Breast epithelium (tissue), 4 donors: ENCODE results near the gene ANKS1B. TPM values are rescaled to one million over a fixed set of nuclear protein-coding genes. Genes with fewer than 3 reads are reported as not detected.

Experiments used
- DNase-seq, 2 donors: peaks; one replicate each; pipeline ENCODE4 v3.0.0-alpha.2; 2019; ENCODE audit warnings: low spot score in 2 of 2
- H3K27ac ChIP-seq, 2 donors: fragments of 200-600 bp; sonication (generic) in 1 of 2; one replicate each; pipeline ENCODE4 v1.5.1; 2016 to 2019; ENCODE audit warnings: mild to moderate bottlenecking in 1 of 2
- H3K27me3 ChIP-seq, 2 donors: fragments of 200-600 bp; sonication (generic) in 1 of 2; one replicate each; pipeline versions ENCODE4 v1.5.1 to v1.6.0; 2017 to 2019; ENCODE audit warnings: control low read depth in 1 of 2, mild to moderate bottlenecking in 1 of 2
- H3K36me3 ChIP-seq: fragments of 200-600 bp; one replicate; pipeline ENCODE4 v1.5.1; 2019
- H3K4me1 ChIP-seq, 2 donors: fragments of 200-600 bp; sonication (generic); one replicate each; pipeline ENCODE4 v1.5.1; 2016 to 2019; ENCODE audit warnings: control low read depth in 1 of 2
- H3K4me3 ChIP-seq, 3 donors: fragments of 200-600 bp; sonication (generic); 1 replicate in 2 of 3; 2 replicates in 1 of 3; pipeline ENCODE4 v1.5.1; 2016 to 2019; ENCODE audit warnings: mild to moderate bottlenecking in 3 of 3, moderate library complexity in 2 of 3
- H3K9me3 ChIP-seq, 2 donors: fragments of 200-600 bp; sonication (generic) in 1 of 2; one replicate each; pipeline ENCODE4 v1.5.1; 2016 to 2019; ENCODE audit warnings: control low read depth in 1 of 2
- CTCF ChIP-seq, 3 donors: fragments of 450-650 bp; IDR thresholded peaks; one replicate each; pipeline ENCODE4 v1.5.1; 2016 to 2017; ENCODE audit warnings: antibody characterized with exemption in 3 of 3, mild to moderate bottlenecking in 3 of 3, moderate library complexity in 3 of 3
- POLR2A ChIP-seq: fragments of 450-650 bp; IDR thresholded peaks from one replicate; pipeline ENCODE4 v1.6.1; 2016; ENCODE audit warnings: antibody characterized with exemption, mild to moderate bottlenecking, moderate library complexity
- POLR2AphosphoS5 ChIP-seq, 3 donors: sonication (generic); formaldehyde crosslinking; IDR thresholded peaks; one replicate each; pipeline ENCODE4 v1.6.1; 2017; ENCODE audit warnings: antibody characterized with exemption in 3 of 3
- intact Hi-C: fragments of 100-400 bp; cut with DNase I; formaldehyde crosslinking; loops from one replicate; pipeline ENCODE4 v1.15.1; 2023; ENCODE audit warnings: low total_unique reads
- total RNA-seq, 3 donors: library from RNA; depleted of rRNA; stranded (reverse); fragments of >200 nt; gene quantifications; one replicate each; pipeline ENCODE4 v1.1.0, GENCODE V29; 2016

The ANKS1B gene
- total RNA-seq, 3 donors from 2014 or later, result 16.6 to 115 (median 32.4) TPM

- Histone ChIP-seq H3K4me1 (no peaks in the 10 kb centered on the region), H3K27me3 (no peaks in the 10 kb centered on the region), H3K9me3 (no peaks in the 10 kb centered on the region), H3K4me3 (no peak overlapping the region), H3K27ac (no peak overlapping the region), H3K36me3 (no peaks in the 10 kb centered on the region)
- DNase-seq, result no peak
- intact Hi-C loops, result no loop called here
- TF ChIP-seq POLR2A (no peak), CTCF (IDR thresholded peaks at IDR 0.05) (no peak), POLR2AphosphoS5 (IDR thresholded peaks at IDR 0.05) (no peak)
These were observed 150.0 kb downstream of the ANKS1B start for GRCh38 chr12:99834710-99835109.

- intact Hi-C loops, result no loop called here
- no peak for TF ChIP-seq POLR2A
- no peak for TF ChIP-seq POLR2AphosphoS5 (IDR thresholded peaks at IDR 0.05)
- TF ChIP-seq CTCF (IDR thresholded peaks at IDR 0.05), result no peak
- Histone ChIP-seq H3K4me1 (no peaks in the 10 kb centered on the region), H3K27me3 (no peaks in the 10 kb centered on the region), H3K27ac (no peak overlapping the region), H3K9me3 (no peaks in the 10 kb centered on the region), H3K4me3 (no peak overlapping the region), H3K36me3 (no peaks in the 10 kb centered on the region)
- no peak for DNase-seq
These were observed 151.3 kb downstream of the ANKS1B start for GRCh38 chr12:99833397-99833796.

- H3K4me3 ChIP-seq, result no peak overlapping the region
- DNase-seq, result no peak
- intact Hi-C loops, result no loop called here
These were observed 159.7 kb downstream of the ANKS1B start for GRCh38 chr12:99824900-99825542.

GRCh38 chr12:99822273-99822672 lies 162.5 kb downstream of the ANKS1B start:
- Histone ChIP-seq H3K9me3 (no peaks in the 10 kb centered on the region), H3K27ac (no peak overlapping the region), H3K4me1 (no peaks in the 10 kb centered on the region), H3K27me3 (no peaks in the 10 kb centered on the region), H3K4me3 (no peak overlapping the region), H3K36me3 (no peaks in the 10 kb centered on the region)
- no peak for TF ChIP-seq POLR2AphosphoS5 (IDR thresholded peaks at IDR 0.05)
- no peak for TF ChIP-seq POLR2A
- no peak for TF ChIP-seq CTCF (IDR thresholded peaks at IDR 0.05)
- intact Hi-C loops, result no loop called here
- DNase-seq, result no peak

More at GRCh38 chr12:99824900-99825542, 159.7 kb downstream of the ANKS1B start:
- Histone ChIP-seq H3K27ac (no peak overlapping the region), H3K4me1 (no peaks in the 10 kb centered on the region), H3K27me3 (no peaks in the 10 kb centered on the region), H3K9me3 (no peaks in the 10 kb centered on the region), H3K36me3 (no peaks in the 10 kb centered on the region)
- TF ChIP-seq POLR2A, result no peak
- TF ChIP-seq CTCF (IDR thresholded peaks at IDR 0.05), result no peak
- no peak for TF ChIP-seq POLR2AphosphoS5 (IDR thresholded peaks at IDR 0.05)

- Histone ChIP-seq H3K36me3 (no peaks in the 10 kb centered on the region), H3K9me3 (no peaks in the 10 kb centered on the region), H3K27me3 (no peaks in the 10 kb centered on the region), H3K4me3 (no peak overlapping the region), H3K27ac (no peak overlapping the region), H3K4me1 (no peaks in the 10 kb centered on the region)
- no peak for DNase-seq
- TF ChIP-seq CTCF (IDR thresholded peaks at IDR 0.05), result peak; percentile 20 to 45 (median 21)
- TF ChIP-seq POLR2AphosphoS5 (IDR thresholded peaks at IDR 0.05), result no peak
- no peak for TF ChIP-seq POLR2A
- intact Hi-C loops, result no loop called here
These were observed 173.8 kb downstream of the ANKS1B start for GRCh38 chr12:99810718-99811593.
